Panc1 (cell line): ENCODE results near the gene PRSS33.

Experiments
- POLR2AphosphoS5 ChIP-seq: IDR thresholded peaks from 2 replicates; pipeline ENCODE4 v1.6.1; 2012; ENCODE audit warnings: mild to moderate bottlenecking, low read depth, low read length, moderate library complexity
- SIN3A ChIP-seq: IDR thresholded peaks from 2 replicates; pipeline ENCODE4 v1.6.1; 2012; ENCODE audit warnings: low read depth, mild to moderate bottlenecking, low read length, moderate library complexity, borderline replicate concordance; ENCODE audit not compliant: insufficient read depth
- TCF7L2 ChIP-seq: IDR thresholded peaks from 2 replicates; pipeline ENCODE4 v1.6.1; 2011; ENCODE audit warnings: mild to moderate bottlenecking, low read depth, low read length, inconsistent platforms
- TF ChIP-seq, protein P1 (sequence below): fragments of 450-650 bp; IDR thresholded peaks from 2 replicates; pipeline ENCODE4 v1.5.1; 2017; ENCODE audit warnings: mild to moderate bottlenecking
- TF ChIP-seq, protein P2 (sequence below), 2 experiments: IDR thresholded peaks; 2 replicates each; pipeline ENCODE4 v1.6.1; 2011 to 2012; ENCODE audit warnings: low read depth in 2 of 2, control low read depth in 1 of 2, low read length in 1 of 2, mild to moderate bottlenecking in 1 of 2, moderate library complexity in 1 of 2; ENCODE audit not compliant: insufficient read depth in 1 of 2

DNA sequence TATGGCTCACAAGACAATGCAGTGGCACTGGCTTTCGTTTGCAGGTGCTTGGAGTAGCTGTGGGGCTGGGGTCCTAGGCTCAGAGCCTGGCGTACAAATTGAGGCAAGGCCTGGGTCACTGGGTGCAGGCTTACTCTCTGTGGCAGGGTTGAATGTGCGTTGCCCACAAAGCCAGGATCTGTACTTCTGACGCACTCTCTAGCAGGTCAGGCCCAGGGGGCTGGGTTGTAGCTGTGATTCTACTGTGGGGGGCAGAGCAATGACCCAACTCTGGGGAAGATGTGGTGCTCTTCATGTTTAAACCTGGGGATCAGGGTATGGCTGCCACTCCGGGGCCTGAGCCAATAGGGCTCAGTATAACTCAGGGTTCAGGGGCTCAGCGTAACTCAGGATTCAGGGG, 23.3 kb upstream of the PRSS33 start:
- TF ChIP-seq TCF7L2 (no peak), POLR2AphosphoS5 (no peak), SIN3A (no peak)
- TF ChIP-seq, protein P1, sequence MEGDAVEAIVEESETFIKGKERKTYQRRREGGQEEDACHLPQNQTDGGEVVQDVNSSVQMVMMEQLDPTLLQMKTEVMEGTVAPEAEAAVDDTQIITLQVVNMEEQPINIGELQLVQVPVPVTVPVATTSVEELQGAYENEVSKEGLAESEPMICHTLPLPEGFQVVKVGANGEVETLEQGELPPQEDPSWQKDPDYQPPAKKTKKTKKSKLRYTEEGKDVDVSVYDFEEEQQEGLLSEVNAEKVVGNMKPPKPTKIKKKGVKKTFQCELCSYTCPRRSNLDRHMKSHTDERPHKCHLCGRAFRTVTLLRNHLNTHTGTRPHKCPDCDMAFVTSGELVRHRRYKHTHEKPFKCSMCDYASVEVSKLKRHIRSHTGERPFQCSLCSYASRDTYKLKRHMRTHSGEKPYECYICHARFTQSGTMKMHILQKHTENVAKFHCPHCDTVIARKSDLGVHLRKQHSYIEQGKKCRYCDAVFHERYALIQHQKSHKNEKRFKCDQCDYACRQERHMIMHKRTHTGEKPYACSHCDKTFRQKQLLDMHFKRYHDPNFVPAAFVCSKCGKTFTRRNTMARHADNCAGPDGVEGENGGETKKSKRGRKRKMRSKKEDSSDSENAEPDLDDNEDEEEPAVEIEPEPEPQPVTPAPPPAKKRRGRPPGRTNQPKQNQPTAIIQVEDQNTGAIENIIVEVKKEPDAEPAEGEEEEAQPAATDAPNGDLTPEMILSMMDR: no peak
- TF ChIP-seq, protein P2, sequence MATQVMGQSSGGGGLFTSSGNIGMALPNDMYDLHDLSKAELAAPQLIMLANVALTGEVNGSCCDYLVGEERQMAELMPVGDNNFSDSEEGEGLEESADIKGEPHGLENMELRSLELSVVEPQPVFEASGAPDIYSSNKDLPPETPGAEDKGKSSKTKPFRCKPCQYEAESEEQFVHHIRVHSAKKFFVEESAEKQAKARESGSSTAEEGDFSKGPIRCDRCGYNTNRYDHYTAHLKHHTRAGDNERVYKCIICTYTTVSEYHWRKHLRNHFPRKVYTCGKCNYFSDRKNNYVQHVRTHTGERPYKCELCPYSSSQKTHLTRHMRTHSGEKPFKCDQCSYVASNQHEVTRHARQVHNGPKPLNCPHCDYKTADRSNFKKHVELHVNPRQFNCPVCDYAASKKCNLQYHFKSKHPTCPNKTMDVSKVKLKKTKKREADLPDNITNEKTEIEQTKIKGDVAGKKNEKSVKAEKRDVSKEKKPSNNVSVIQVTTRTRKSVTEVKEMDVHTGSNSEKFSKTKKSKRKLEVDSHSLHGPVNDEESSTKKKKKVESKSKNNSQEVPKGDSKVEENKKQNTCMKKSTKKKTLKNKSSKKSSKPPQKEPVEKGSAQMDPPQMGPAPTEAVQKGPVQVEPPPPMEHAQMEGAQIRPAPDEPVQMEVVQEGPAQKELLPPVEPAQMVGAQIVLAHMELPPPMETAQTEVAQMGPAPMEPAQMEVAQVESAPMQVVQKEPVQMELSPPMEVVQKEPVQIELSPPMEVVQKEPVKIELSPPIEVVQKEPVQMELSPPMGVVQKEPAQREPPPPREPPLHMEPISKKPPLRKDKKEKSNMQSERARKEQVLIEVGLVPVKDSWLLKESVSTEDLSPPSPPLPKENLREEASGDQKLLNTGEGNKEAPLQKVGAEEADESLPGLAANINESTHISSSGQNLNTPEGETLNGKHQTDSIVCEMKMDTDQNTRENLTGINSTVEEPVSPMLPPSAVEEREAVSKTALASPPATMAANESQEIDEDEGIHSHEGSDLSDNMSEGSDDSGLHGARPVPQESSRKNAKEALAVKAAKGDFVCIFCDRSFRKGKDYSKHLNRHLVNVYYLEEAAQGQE (IDR thresholded peaks at IDR 0.05; ENCODE audit: insufficient read depth in 1 of 2, low read depth in 2 of 2, low read length in 1 of 2): no peak
